ENCODE data around the gene HNRNPH3. TPM values are rescaled to one million over a fixed set of nuclear protein-coding genes. Genes with fewer than 3 reads are reported as not detected.

The HNRNPH3 gene
- total RNA-seq, 1 experiment from 2014 or later, result 244 TPM

- H4K5ac ChIP-seq (ENCODE audit: insufficient read length, low read depth, low read length), result no peak overlapping the region
- Mint-ChIP-seq H3K9me3 (peaks cover 0 to 5% of the 10 kb centered on the region in 2 experiments; a peak in 1 of 5 replicates), H3K27me3 (ENCODE audit: low read depth) (peaks cover 2% of the 10 kb centered on the region), H3K27ac (peak overlapping the region in 1 of 3 experiments; percentile 75; a peak in 2 of 7 replicates), H3K4me1 (peaks cover 30 to 34% of the 10 kb centered on the region in 2 experiments), H3K36me3 (ENCODE audit: insufficient read depth in 1 of 3, low read depth in 3 of 3) (peaks cover 56 to 85% (median 80%) of the 10 kb centered on the region in 3 experiments), H3K4me3 (peak overlapping the region; percentile 2 to 69; a peak in 4 of 5 replicates)
- H3K4me1 ChIP-seq (ENCODE audit: insufficient read depth, low read length), result 0 out of 2 replicates have a peak, but pooled peaks cover 3% of the 10 kb centered on the region
- no CpG with 5 or more reads among the region's 7 CpGs for WGBS (ENCODE audit: extremely low coverage, insufficient read length, low lambda C conversion rate)
- no peaks in the 10 kb centered on the region for H3K27me3 ChIP-seq (ENCODE audit: insufficient read depth, low read length)
- H2BK15ac ChIP-seq (ENCODE audit: low read depth, low read length), result no peak overlapping the region
- H3K4me2 ChIP-seq (ENCODE audit: insufficient read depth, insufficient read length, low read length), result no peak overlapping the region
- H3K14ac ChIP-seq (ENCODE audit: insufficient read depth, low read length), result no peak overlapping the region
- H2BK12ac ChIP-seq (ENCODE audit: insufficient read length, low read depth, low read length), result no peak overlapping the region
- TF ChIP-seq, protein P1, sequence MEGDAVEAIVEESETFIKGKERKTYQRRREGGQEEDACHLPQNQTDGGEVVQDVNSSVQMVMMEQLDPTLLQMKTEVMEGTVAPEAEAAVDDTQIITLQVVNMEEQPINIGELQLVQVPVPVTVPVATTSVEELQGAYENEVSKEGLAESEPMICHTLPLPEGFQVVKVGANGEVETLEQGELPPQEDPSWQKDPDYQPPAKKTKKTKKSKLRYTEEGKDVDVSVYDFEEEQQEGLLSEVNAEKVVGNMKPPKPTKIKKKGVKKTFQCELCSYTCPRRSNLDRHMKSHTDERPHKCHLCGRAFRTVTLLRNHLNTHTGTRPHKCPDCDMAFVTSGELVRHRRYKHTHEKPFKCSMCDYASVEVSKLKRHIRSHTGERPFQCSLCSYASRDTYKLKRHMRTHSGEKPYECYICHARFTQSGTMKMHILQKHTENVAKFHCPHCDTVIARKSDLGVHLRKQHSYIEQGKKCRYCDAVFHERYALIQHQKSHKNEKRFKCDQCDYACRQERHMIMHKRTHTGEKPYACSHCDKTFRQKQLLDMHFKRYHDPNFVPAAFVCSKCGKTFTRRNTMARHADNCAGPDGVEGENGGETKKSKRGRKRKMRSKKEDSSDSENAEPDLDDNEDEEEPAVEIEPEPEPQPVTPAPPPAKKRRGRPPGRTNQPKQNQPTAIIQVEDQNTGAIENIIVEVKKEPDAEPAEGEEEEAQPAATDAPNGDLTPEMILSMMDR (conservative IDR thresholded peaks at IDR 0.05), result no peak
- no peak for DNase-seq
- no peak overlapping the region for H3K27ac ChIP-seq (ENCODE audit: insufficient read length, low read depth, low read length)
- H2BK120ac ChIP-seq (ENCODE audit: low read depth, low read length, poor library complexity, severe bottlenecking), result no peak overlapping the region
- no peak overlapping the region for H4K8ac ChIP-seq (replicated peaks; ENCODE audit: insufficient read length, low read depth, low read length)
- H3K9ac ChIP-seq (ENCODE audit: extremely low read depth, insufficient read length, low read length), result no peak overlapping the region
- H3T11ph ChIP-seq (ENCODE audit: low read length), result no peak overlapping the region
- no peak overlapping the region for H2BK20ac ChIP-seq (ENCODE audit: low read depth, low read length, poor library complexity, severe bottlenecking)
- H3K56ac ChIP-seq (ENCODE audit: insufficient read length, low read depth, low read length), result no peak overlapping the region
- no peak overlapping the region for H3K18ac ChIP-seq (ENCODE audit: insufficient read length, low read depth, low read length)
- H2AK5ac ChIP-seq (ENCODE audit: insufficient read length, low read length), result no peak overlapping the region
- no peaks in the 10 kb centered on the region for H3K23me2 ChIP-seq (ENCODE audit: insufficient read length, low read depth, low read length, poor library complexity, severe bottlenecking)
- H2AFZ ChIP-seq (ENCODE audit: low read length), result no peak overlapping the region
- no peak overlapping the region for H3K4ac ChIP-seq (ENCODE audit: low read depth, low read length)
- H3K23ac ChIP-seq (ENCODE audit: insufficient read length, low read depth, low read length), result no peak overlapping the region
- H3K79me1 ChIP-seq (ENCODE audit: insufficient read depth, low read depth, low read length, poor library complexity, severe bottlenecking), result peaks cover 9% of the 10 kb centered on the region
- H3K79me2 ChIP-seq (ENCODE audit: insufficient read depth, low read length), result peaks cover 48% of the 10 kb centered on the region
- H3K9me3 ChIP-seq (ENCODE audit: control insufficient read depth, low read depth, low read length), result no peaks in the 10 kb centered on the region
- no peaks in the 10 kb centered on the region for H4K20me1 ChIP-seq (ENCODE audit: control insufficient read depth, insufficient read depth, insufficient read length)
- no peak overlapping the region for H2BK5ac ChIP-seq (ENCODE audit: insufficient read length, low read length)
- no peak overlapping the region for H4K91ac ChIP-seq (ENCODE audit: insufficient read length, low read depth, low read length)
Measured at GRCh38 chr10:68336754-68337351, 5.0 kb downstream of the HNRNPH3 start.

Data from H9 (cell line).